ENCODE data around the gene METTL6. TPM values are rescaled to one million over a fixed set of nuclear protein-coding genes. Genes with fewer than 3 reads are reported as not detected.
"Not testable (repeated sequence)": the region's sequence is repeated elsewhere in the genome, so short reads cannot be mapped to it uniquely, and the experiment has no call there.

METTL6 gene
- total and polyA plus RNA-seq, 11 donors, result 5.7 to 15.6 (median 10.5) TPM

- H3K9me3 ChIP-seq; DNase-seq; H3K36me3 ChIP-seq; H3K27ac ChIP-seq; H3K4me3 ChIP-seq; ATAC-seq; intact Hi-C loops (cut with DNase I); H3K27me3 ChIP-seq: not testable (repeated sequence)
- TF ChIP-seq, protein P1, sequence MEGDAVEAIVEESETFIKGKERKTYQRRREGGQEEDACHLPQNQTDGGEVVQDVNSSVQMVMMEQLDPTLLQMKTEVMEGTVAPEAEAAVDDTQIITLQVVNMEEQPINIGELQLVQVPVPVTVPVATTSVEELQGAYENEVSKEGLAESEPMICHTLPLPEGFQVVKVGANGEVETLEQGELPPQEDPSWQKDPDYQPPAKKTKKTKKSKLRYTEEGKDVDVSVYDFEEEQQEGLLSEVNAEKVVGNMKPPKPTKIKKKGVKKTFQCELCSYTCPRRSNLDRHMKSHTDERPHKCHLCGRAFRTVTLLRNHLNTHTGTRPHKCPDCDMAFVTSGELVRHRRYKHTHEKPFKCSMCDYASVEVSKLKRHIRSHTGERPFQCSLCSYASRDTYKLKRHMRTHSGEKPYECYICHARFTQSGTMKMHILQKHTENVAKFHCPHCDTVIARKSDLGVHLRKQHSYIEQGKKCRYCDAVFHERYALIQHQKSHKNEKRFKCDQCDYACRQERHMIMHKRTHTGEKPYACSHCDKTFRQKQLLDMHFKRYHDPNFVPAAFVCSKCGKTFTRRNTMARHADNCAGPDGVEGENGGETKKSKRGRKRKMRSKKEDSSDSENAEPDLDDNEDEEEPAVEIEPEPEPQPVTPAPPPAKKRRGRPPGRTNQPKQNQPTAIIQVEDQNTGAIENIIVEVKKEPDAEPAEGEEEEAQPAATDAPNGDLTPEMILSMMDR (IDR thresholded peaks at IDR 0.05), result peak in 7 of 12 donors; percentile 13 to 54 (median 43)
- H3K4me1 ChIP-seq, result peaks cover 0 to 13% (median 0%) of the 10 kb centered on the region in 12 donors
- 90 to 95% (median 92%) methylated on average over 3 of the region's 3 CpGs for WGBS, 4 donors
These were observed 28.6 kb downstream of the METTL6 start for GRCh38 chr3:15398731-15399133.

DNA sequence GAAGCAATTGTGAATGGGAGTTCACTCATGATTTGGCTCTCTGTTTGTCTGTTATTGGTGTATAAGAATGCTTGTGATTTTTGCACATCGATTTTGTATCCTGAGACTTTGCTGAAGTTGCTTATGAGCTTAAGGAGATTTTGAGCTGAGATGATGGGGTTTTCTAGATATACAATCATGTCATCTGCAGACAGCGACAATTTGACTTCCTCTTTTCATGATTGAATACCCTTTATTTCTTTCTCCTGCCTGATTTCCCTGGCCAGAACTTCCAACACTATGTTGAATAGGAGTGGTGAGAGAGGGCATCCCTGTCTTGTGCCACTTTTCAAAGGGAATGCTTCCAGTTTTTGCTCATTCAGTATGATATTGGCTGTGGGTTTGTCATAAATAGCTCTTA lies 34.1 kb downstream of the METTL6 start:
- WGBS, 4 donors, result 80 to 96% (median 89%) methylated on average over 2 of the region's 2 CpGs
- DNase-seq; H3K27ac ChIP-seq; H3K27me3 ChIP-seq; H3K4me1 ChIP-seq; H3K4me3 ChIP-seq; H3K9me3 ChIP-seq; intact Hi-C loops (cut with DNase I); ATAC-seq; H3K36me3 ChIP-seq: not testable (repeated sequence)

- Histone ChIP-seq H3K36me3 (no peaks in the 10 kb centered on the region), H3K4me1 (peaks cover 0 to 13% (median 1%) of the 10 kb centered on the region in 12 donors), H3K27me3 (no peaks in the 10 kb centered on the region), H3K27ac (no peak overlapping the region), H3K9me3 (peaks cover 0 to 13% (median 5%) of the 10 kb centered on the region in 12 donors), H3K4me3 (no peak overlapping the region)
- ATAC-seq (no peak), DNase-seq (no peak)
- intact Hi-C loops (cut with DNase I), result no loop called here
- TF ChIP-seq, protein P1 (IDR thresholded peaks at IDR 0.05), result no peak
- TF ChIP-seq POLR2A (IDR thresholded peaks at IDR 0.05), result no peak
- 72 to 76% (median 72%) methylated on average over 5 of the region's 5 CpGs for WGBS, 4 donors
These were observed 36.3 kb downstream of the METTL6 start for GRCh38 chr3:15391007-15391406.

GRCh38 chr3:15390460-15390859 lies 36.9 kb downstream of the METTL6 start:
- H3K36me3 ChIP-seq, result no peaks in the 10 kb centered on the region
- no peak for ATAC-seq
- WGBS, 4 donors, result 40 to 58% (median 52%) methylated on average over 6 of the region's 6 CpGs
- H3K27ac ChIP-seq, result no peak overlapping the region
- TF ChIP-seq, protein P1 (IDR thresholded peaks at IDR 0.05), result no peak
- no peak for TF ChIP-seq POLR2A (IDR thresholded peaks at IDR 0.05)
- intact Hi-C loops (cut with DNase I), result no loop called here
- H3K9me3 ChIP-seq, result peaks cover 0 to 19% (median 7%) of the 10 kb centered on the region in 12 donors
- no peak overlapping the region for H3K4me3 ChIP-seq
- no peaks in the 10 kb centered on the region for H3K27me3 ChIP-seq
- H3K4me1 ChIP-seq, result peaks cover 0 to 13% (median 1%) of the 10 kb centered on the region in 12 donors
- DNase-seq, result no peak

DNA sequence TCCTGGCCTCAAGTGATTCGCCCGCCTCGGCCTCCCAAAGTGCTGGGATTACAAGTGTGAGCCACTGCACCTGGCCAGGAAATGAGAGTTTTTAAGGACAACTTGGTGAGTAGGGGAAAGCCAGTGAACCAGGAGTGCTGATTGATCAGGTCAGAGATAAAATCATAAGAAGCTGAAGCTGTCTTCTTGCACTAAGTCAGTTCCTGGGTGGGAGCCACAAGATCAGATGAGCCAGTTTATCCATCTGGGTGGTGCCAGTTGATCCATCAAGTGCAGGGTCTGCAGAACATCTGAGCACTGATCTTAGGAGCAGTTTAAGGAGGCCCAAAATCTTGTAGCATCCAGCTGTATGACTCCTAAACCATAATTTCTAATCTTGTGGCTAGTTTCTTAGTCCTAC lies 39.0 kb downstream of the METTL6 start:
- DNase-seq; H3K36me3 ChIP-seq; ATAC-seq; H3K27me3 ChIP-seq; H3K27ac ChIP-seq; H3K4me3 ChIP-seq; intact Hi-C loops (cut with DNase I): not testable (repeated sequence)
- Histone ChIP-seq H3K4me1 (peaks cover 0 to 31% (median 1%) of the 10 kb centered on the region in 12 donors), H3K9me3 (peaks cover 0 to 21% (median 7%) of the 10 kb centered on the region in 12 donors)
- WGBS, 4 donors, result 92 to 95% (median 95%) methylated on average over 3 of the region's 3 CpGs

All from heart left ventricle (tissue), 16 donors.